ENCODE results near the gene BRF1.
"Not testable (repeated sequence)": the region's sequence is repeated elsewhere in the genome, so short reads cannot be mapped to it uniquely, and the experiment has no call there.

BRF1 gene

DNA sequence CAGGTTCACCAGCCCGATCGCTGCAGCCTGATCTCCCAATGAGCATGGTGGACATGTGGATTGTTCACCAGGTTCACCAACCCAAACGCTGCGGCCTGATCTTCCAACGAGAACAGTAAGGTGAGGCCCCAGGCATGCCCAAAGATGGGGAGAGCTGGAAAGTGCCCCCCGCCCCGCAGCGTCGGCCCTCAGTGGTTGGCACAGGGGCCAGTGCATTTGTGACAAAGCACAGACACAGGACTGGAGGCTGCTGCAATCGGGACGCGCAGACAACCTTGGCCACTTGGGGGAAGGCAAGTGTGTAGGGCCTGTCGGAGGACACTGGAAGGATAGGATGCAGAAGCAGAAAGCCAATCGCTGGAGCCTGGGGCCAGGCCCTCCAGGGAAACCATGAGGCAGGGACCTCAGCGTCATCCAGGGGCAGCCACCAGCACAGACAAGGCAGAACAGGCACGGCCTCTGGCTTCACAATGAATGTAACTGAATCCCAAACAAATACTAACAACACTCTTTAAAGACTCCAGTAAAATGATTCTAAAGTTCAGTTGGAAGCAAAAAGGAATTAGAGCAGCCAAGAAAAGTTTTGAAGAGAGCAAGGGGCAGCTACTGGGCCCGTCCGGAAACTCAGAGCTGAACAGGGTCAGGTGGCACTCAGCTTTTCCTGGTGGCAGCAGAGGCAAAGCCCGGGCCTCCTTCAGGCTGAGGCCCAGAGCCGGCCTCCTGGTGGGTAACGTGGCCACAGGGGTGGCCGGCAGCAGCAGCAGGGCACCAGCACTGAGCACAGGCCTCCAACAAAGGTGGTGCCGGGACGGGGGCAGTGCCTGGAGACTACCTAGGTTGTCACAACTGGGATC lies 13.3 kb downstream of the BRF1 start:
- DNase-seq = no peak

- DNase-seq = no peak
Observed at GRCh38 chr14:105286759-105287144, 14.0 kb downstream of the BRF1 start.

- DNase-seq = no peak
Observed at GRCh38 chr14:105285174-105285573, 15.6 kb downstream of the BRF1 start.

- no peak for DNase-seq
Observed at GRCh38 chr14:105283899-105284298, 16.9 kb downstream of the BRF1 start.

DNA sequence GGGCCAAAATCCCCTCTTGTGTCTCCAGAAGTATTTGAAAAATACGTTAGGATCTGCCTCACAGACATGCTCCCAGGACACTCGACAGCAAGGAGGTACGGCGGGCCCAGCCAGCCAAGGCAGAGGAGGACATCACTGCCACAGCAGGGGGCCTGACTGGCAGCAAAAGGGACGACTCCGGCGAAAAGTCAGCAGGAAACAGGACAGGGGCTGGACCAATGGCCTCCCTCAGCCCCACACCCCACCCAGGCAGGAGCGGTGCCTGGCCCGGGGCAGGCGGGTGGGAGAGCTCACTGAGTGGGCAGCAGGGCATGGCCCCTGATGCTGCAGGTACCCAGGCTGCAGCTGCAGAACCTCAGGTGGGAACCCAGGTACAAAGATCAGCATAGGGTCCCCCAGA lies 17.8 kb downstream of the BRF1 start:
- no peak for DNase-seq

GRCh38 chr14:105282098-105282725 lies 18.6 kb downstream of the BRF1 start:
- DNase-seq = no peak

DNA sequence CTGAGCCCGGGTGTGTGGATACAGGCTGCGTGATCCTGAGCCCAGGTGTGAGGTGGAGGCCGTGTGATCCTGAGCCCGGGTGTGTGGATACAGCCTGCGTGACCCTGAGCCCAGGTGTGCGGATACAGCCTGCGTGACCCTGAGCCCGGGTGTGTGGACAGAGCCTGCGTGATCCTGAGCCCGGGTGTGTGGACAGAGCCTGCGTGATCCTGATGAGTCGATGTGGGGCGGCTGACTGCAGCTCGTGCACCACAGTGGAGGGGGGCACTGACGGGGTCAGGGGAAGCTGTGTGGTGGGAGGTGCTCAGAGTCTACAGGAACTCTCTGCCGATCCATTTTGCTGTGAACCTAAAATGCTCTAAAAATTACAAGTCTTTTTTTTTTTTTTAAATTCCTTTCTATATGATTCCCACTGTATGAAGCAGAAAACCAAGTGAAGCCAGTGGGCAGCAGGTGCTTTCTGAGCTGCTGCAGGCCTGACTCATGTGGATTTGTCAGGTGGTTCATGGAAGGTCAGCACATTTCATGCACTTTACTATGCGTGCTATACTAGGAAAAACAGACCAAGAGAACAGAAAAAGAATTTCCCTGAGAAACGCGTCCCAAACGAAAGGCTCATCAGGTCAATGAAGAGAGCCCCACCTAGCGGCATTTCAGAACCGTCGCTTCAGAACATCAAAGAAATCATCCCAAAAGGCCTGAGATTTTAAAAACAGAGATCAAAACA lies 19.3 kb downstream of the BRF1 start:
- peak; percentile 42 for DNase-seq

DNA sequence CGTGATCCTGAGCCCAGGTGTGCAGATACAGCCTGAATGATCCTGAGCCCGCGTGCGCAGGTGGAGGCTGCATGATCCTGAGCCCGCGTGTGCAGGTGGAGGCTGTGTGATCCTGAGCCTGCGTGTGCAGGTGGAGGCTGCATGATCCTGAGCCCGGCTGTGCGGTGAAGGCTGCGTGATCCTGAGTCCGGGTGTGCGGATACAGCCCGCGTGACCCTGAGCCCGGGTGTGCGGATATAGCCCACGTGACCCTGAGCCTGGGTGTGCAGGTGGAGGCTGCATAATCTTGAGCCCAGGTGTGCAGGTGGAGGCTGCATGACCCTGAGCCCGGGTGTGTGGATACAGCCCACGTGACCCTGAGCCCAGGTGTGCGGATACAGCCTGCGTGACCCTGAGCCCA lies 20.3 kb downstream of the BRF1 start:
- no peak for DNase-seq

GRCh38 chr14:105279642-105280361 lies 21.0 kb downstream of the BRF1 start:
- no peak for DNase-seq

DNA sequence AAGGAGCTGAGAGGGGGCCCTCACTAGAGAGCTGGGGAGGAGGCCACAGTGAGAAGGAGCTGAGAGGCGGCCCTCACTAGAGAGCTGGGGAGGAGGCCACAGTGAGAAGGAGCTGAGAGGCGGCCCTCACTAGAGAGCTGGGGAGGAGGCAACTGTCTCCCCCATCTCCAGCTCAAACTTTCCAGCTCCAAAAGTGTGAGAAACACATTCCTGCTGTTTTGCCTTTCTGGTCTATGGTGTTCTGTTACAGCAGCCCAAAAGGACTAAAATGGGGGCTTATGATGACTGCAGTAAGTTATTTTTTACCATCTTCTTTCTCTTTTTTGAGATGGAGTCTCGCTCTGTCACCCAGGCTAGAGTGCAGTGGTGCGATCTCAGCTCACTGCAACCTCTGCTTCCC lies 23.4 kb downstream of the BRF1 start:
- DNase-seq = not testable (repeated sequence)

- DNase-seq = no peak
Observed at GRCh38 chr14:105275267-105275946, 25.4 kb downstream of the BRF1 start.

- DNase-seq = no peak
Observed at GRCh38 chr14:105274637-105275036, 26.2 kb downstream of the BRF1 start.

GRCh38 chr14:105273062-105273461 lies 27.7 kb downstream of the BRF1 start:
- DNase-seq = no peak

DNA sequence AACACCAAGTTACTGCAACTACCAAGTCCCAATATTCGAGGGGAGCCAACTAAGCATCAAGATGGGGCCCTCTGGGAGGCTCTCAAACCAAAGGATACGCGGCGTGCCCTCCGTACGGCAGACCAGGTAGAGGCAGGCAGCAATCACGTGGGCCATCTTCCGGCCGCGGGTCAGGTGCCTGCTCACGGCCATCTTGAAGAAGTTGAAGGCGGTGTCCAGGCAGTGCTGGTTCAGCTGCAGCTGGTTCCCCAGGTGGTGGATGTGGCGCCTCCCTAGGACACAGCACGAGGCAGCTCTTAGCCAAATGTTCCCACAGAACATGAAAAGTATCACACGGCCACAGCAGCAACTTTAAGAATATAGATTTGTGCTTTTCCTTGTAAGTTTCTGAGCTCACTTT lies 28.2 kb downstream of the BRF1 start:
- no peak for DNase-seq

DNA sequence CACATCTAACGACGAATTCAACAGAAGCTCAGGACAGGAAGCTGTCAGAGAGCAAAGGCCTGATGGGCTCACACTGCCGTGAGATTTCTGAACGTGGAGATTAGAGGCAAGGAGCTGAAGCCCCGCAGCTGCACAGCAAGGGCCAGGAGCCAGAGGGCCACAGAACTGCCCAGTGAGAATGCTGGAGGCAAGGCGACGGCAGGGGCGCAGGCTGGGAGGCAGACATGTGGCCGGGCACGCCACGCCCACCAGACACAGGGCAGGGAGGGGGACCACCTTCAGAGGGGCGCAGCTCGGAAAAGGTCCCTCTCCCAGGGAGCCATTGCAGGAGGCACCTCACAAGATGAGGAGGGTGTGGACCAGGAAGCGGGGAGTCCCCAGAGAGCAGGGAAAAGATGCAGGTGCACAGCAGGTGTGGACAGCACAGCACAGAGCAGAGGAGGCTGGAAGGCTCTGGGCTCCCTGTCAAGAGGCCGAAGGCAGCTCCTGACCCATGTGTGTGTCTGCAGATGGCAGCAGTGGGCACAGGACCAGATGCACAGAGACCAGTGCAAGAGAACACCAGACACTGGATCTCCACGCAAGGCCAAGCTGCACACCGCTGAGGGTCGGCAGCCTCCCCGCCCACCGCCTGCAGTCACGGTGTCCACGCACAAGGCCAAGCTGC lies 29.4 kb downstream of the BRF1 start:
- DNase-seq = no peak

DNA sequence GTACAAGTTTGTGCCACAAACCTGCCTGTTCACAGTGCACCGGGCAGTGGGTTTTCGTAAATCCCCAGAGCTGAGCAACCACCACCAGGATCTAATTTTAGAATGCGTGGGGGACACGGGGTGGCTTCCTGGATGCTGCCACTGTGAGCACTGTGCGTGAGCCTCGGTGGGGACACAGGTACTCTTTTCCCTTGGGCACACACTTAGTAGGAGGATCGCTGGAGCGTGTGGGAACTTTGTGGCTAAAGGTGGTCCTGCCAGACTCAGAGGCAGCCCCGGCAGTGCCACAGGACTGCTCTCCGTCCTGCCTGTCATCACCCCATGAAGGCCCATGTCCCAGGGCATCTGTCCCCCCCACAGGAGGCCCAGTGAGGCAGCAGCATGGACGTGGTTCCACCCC lies 31.4 kb downstream of the BRF1 start:
- no peak for DNase-seq

DNA sequence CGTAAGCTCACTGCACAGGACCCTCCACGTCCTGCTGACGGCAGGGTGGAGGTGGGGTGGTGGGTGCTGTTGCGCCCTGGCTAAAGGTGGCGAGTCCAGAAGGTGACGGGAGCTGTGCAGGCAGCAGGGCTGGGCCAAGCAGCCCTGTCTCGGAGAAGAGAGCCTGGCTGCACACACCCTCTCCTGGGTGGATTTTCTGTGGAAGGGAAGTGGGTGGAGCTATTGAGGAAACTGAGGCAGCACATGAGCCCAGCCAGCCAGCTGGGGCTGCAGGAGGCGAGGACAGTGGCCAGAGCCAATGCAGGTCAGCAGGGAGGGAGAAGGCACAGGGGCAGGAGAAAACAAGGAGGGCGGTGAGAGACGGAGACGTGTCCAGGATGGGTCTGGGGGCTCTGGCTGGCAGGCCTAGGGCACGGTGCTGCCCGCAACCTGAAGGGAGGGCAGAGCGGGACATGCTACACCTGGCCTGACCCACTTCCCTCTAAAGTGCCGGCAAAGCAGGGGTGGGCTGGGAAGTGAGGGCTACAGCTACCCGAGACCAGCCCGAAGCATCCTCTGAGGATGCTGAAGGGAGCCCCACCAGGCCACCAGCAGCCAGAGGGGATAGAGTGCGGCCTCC lies 32.0 kb downstream of the BRF1 start:
- no peak for DNase-seq

- DNase-seq = no peak
Observed at GRCh38 chr14:105267820-105268548, 32.8 kb downstream of the BRF1 start.

DNA sequence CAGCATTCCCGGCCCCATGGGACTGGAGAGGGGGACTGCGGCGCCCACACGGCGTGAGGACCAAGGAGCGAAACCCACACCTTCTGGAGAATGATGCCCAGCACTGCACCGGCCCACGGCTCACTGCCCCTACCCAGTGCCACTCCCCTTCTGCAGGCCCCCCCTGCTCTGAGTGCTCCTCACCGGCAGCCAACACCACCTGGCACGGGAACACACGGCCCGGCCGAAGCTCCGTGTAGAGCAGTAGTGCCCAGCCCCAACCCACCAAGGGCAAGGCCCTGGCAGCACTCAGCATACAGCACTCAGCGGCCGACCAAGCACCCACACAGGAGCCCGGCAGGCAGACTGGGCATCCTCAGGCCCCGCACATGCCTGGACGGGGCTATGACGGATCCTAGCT lies 39.0 kb downstream of the BRF1 start:
- no peak for DNase-seq

DNA sequence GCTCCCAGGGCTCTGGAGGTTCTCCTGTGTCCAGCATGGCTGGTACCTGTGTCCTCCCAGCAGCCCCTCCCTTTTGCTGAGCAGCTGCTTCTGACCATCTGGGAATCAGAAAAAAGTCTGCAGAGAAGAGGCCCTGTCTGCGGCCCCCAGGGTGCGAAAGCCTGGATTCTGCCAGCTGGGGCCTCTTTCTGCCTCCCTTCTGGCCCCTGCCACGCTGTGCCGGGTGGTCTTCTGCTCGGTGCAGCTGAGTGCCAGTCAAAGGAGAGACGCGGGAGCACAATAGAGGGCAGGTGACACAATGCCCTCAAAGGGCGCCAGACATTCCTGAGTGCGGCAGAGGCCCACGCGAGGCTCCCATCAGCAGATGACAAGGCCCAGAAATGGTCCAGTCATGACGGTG lies 39.8 kb downstream of the BRF1 start:
- DNase-seq = no peak

GRCh38 chr14:105258846-105259245 lies 42.0 kb downstream of the BRF1 start:
- DNase-seq = no peak

Data from CD4-positive, alpha-beta T cell treated with Interleukin-10 for 1 hour (primary cell).